GM18508 (cell line): ENCODE results near the gene CHN1.

Experiments used
- ATAC-seq: cut with Tn5 transposase; IDR thresholded peaks from one replicate; pipeline ENCODE4 v1.9.1; 2021; ENCODE audit warnings: moderate number of reproducible peaks; ENCODE audit not compliant: insufficient read depth, unreplicated experiment

CHN1 gene

DNA sequence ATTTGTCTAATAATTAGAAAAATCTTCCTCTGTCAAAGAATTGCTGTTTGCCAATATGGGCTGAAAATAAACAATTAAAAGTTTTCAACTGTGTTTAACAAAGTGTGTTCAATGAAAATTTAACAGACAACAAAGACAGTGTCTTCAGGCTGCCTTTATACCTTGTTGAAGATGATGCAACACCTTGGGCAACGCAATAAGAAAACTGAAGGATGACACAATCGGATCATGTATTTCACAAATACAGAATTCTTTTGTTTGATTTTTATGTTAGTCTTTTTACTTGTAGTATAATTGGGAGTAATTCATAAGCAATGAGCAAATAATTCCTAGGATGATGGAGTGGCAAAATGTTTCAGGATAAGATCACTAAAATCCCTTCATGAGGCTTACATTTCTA is 27.8 kb downstream of the CHN1 start:
- no peak for ATAC-seq

DNA sequence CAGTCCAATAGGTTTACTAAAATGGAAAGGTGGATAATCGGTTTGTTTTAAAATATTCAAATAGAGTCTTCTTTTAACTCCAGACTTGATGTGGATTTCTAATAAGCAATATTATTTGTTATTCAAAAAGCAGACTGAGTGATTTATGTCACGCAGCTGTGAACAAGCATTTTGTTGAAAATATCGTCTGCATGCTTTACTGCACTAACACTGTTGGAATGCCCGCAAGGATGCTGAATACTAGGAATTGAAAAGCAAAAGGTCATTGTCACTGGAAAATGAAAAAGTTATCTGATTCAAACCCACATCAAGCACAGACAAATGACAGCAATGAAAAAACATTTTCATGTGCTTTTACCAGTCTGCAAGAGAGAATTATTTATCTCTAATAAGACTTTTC is 31.1 kb downstream of the CHN1 start:
- ATAC-seq = no peak

DNA sequence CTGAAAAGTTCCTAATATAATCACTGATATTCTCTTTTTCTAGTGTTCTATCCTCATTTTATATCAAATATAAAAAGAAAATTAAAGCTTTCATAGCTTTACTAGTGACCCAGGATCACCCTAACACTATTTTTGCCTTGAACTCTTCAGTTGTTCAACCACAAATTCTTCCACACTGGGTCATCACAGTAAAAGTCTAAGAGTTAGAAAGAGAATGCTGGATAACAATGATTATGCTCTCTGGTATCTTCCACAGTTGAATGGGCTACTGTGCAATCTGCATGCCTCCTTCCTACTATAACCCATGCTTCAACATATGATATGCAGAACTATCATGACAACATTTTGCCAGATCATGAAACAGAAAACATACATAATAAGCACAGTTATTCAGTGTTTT is 32.3 kb downstream of the CHN1 start:
- no peak for ATAC-seq

DNA sequence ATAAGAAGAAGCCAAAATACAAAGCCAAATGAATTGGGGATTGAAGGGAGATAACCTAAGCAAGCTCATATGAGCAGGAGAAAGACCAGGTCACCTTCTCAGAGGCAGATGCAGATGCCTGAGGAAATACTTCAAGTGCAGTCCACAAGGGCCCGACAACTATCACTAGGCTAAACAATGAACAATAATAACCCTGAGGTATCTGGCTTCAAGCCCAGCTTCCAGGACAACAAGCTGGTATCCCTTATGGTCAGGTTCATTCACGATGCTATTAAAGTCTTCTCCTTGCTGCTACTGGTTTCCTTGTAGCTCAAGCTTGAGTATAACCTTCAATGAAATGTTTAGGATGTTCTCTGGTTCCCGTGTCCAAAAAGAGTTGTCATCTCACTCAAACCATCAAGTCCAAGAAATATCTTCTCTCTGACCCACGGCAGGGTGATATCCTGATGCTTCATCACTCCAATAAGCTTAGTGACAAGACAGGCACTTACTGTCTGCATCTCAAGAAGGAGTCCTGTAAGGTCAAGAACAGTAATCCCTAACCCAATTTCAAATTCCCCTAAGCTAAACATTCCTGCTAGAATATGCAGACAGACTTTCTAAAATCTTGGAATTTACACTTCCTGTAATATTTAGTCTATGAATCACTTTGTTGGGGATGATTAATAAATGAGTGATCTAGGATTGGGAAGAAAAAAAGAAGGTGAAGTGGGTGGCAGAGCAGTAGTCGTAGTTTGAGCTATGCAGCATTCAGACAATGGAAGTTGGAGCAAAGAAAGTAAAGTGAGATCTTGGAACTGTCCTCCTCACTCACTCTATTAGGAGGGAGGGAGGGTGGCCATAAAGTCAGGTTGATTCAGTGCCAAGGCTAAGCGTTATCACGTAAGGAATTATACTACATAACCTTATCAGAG is 33.1 kb downstream of the CHN1 start:
- ATAC-seq = no peak

DNA sequence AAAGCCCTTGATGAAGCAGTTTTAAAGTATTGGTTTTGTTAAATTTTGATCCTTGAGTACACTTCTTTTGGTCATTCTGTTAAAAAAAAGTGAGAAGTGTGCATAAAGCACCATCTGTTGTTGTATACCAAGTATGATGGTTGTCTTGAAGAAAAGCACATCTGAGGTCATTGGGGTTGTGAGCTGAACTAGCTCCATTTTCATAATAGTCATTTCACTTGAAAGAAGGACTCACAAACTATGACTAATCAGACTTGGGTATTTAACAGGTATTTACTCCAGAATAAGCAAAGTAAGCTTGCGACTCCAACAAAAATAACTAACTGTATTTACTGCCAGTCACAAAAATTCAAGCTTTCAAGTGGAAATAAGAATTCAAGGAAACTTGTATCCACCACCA is 35.1 kb downstream of the CHN1 start:
- no peak for ATAC-seq

DNA sequence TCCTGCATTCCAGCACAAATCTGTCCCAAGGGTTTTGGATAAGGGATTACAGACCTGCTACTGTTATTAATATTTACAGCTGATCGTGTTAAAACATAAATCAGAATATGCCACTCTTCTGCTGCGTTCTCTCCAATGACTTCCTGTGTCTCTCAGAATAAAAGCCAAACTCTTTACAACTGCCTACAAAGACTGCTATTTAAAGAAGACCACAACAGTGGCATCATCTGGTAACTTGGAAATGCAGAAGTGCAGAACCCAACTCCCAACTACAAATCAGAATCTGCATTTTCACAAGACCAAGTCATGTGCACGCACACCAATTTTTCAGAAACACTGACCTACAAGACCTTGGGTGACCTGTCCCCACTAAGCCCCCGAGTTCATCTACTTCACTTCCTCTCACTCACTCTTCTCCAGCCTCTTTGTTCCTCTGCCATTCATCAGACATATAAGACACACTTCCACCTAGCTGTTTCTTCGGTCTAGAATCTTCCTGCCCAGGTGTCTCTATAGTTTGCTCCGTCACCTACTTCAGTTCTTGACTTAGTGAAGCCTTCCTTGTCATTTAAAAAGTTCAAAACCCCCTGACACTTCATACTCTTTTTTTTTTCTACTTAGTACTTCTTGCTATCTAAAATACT is 36.0 kb downstream of the CHN1 start:
- ATAC-seq = no peak

DNA sequence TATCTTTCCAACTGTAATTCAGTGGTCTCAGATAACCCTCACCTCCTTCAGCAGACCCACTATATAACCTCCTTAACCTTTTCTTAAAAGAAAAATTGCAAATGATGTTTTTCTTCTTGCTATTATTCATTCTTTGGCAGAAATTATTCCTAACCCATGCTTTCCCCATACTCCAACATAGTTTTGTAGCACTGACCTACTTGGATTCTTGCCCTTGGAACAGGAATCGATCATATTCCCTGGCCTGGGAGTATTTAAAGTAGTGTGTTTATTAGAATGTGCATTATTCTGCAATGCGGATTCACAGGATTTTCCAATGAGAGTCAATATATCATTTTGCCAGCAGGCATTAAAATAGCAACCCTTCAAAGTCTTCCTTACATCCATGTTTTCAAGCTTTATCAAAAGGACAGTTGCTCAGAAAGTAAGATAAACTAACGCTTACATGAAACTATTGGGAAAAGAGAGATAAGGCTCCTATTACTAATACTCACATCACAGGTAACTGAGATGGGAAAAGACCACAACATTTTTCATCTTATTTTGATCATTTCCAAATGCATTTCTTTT is 37.4 kb downstream of the CHN1 start:
- ATAC-seq = no peak

- no peak for ATAC-seq
Observed at GRCh38 chr2:174967086-174967485, 38.1 kb downstream of the CHN1 start.

- ATAC-seq = no peak
Observed at GRCh38 chr2:174965992-174966744, 39.0 kb downstream of the CHN1 start.

DNA sequence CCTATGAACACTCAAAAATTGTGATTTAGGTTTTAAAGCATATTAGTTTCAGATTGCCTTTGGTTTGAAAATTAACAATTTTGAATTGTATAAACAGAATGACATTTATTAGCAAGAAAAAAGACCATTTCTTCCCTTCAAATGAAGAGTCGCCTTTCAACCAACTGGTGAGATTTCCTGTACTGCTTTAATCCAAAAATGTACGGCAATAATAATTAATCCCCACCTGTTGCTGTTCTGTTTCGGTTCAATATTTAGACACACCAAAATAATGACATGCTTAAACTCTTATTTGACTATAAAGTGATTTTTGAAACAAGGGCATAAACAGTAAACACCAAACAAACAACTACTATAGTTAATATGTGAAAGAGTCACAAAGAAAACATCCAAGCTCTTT is 39.6 kb downstream of the CHN1 start:
- ATAC-seq = no peak

GRCh38 chr2:174964404-174964803 is 40.8 kb downstream of the CHN1 start:
- ATAC-seq = no peak

DNA sequence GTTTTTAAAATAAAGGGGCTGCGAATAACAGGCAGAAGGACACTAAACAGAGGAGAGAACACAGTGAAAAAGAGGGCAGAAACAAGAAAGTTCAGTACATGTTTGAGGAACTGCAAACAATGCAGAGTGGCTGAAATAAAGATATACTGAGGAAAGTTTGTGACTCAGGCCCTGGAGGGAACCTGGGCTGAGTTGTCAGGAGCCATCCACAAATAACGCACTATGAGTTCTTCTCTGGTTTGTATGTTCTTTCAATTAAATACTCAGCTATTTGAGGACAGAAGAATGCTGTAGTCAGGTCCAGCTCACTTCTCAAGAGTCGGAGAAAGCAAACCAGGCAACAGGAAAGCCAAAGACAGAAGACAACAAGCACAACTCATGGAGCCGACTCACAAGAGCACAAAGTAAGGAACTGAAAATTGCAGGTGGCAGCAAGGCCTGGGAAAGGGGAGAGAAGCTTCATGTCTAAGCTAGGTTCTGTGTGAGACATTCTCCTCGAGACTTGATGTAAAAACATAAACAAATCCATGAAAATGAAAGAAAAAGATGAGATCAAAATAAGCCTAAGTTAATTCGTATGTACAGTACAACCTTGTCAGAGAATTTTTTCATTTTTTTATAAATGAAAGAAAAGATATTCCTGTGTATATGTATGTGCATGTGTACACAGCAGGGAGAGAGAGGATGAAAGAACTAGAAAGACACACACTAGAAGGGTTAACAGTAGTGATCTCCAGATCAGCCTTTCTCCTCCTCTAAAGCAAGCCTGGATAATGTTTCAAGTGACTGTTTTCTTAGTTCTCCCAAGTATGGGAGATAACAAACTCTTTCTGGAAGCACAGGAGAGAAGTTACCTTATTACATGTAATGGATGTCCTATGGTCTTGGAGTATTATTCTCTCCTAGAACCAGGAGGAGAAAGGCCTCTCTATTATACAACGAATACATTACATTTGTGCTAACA is 41.5 kb downstream of the CHN1 start:
- no peak for ATAC-seq

DNA sequence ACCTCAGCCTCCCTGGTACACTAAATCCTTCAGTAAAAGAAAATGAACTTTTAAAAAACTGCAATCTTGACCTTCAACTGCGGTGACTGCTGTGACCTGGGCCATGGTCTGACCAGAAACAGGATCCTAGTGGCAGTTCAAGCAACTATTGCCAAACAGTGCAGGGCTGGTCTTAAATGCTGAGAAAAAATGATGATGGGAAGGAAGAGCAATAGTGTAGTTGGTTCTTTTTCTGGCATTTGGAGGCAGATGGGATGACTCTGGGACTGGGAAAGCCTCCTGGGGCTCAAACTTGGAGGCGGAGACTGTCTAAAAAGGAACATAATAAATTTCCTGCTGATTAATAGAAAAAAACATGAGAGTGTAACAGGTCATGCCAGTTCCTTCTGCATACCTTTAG is 45.4 kb downstream of the CHN1 start:
- ATAC-seq = no peak

DNA sequence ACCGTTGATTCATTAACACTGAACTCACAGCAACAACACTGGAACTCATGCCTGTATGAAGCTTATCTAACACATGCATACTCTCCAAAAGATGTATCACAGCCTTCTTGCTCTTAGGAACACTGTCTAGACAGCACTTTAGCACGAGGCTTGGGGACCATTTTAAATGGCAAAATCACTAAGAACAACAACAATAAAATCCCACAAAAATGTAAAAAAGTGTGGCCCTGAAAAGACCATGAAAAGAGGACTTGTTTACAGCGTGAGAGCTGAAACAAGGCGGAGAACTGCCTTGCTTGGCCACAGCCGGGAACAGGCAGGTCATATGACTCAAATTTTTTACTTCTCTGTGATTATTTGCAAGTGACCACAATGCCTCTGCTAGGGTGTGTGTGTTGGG is 48.1 kb downstream of the CHN1 start:
- ATAC-seq = no peak

GRCh38 chr2:174952607-174953006 is 52.6 kb downstream of the CHN1 start:
- ATAC-seq = no peak

- no peak for ATAC-seq
Observed at GRCh38 chr2:174951745-174952144, 53.4 kb downstream of the CHN1 start.

DNA sequence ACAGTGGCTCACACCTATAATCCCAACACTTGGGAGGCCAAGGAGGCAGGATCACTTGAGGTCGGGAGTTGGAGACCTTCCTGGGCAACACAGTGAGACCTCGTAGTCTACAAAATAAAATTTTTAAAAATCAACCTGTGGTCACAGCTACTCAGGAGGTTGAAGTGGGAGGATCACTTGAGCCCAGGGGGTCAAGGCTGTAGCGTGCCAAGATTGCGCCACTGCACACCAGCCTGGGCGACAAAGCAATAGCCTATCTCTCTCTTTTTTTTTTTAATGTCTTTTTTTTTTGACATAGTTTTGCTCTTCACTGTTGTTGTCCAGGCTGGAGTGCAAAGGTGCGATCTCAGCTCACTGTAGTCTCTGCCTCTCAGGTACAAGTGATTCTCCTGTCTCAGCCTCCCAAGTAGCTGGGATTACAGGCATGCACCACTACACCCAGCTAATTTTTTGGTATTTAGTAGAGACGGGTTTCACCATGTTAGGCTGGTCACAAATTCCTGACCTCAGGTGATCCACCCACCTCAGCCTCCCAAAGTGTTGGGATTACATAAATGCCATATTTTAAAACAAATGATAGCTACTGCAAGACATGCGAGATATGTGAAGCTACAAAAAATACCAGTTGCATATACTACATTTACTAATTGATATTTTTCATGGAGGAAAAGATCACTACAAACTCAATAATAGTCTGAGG is 55.0 kb downstream of the CHN1 start:
- ATAC-seq = no peak

- no peak for ATAC-seq
Observed at GRCh38 chr2:174945601-174946260, 59.5 kb downstream of the CHN1 start.

DNA sequence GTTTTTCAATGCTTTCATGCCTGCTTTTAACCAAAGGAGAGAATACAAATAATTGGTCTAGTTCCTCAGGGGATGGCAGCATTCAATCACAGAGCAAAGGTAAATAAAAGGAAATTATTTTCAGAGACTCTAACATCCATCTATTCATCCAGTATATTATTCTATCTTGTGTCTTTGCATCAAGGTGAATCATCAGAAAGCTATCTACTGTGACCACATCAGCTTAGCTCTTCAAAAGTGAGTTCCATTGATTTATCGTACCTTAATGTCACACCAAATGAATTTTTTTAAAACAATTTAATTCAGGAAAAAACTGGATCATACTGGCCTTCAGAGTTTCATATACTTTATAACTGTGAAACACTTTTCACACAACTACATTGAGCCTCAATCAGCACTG is 66.1 kb downstream of the CHN1 start:
- ATAC-seq = no peak
